A673 (cell line): Measurements from ENCODE around the gene ZBTB16. TPM values are rescaled to one million over a fixed set of nuclear protein-coding genes. Genes with fewer than 3 reads are reported as not detected.

ENCODE experiments used
- BruUV-seq: library from RNA; stranded (reverse); fragments of 400-500 nt; replicated peaks from 2 replicates; lab custom pipeline; 2021; lab: Mats Ljungman, UMichigan
- CTCF ChIA-PET: fragments of 300-600 bp; sonication (Branson Sonifier 250); formaldehyde crosslinking; loops from one replicate; lab custom pipeline; 2022; ENCODE audit warnings: antibody characterized with exemption; lab: Charles Lee
- POLR2A ChIA-PET: fragments of 300-600 bp; sonication (Branson Sonifier 250); formaldehyde crosslinking; loops from one replicate; lab custom pipeline; 2022; ENCODE audit warnings: antibody characterized with exemption; ENCODE audit not compliant: low non-redundant PET; lab: Charles Lee
- DNase-seq: peaks from one replicate; pipeline ENCODE4 v3.0.0-alpha.2; 2015; ENCODE audit warnings: low spot score
- H3K27ac ChIP-seq: fragments of 200-600 bp; sonication (generic); 2 replicates; pipeline ENCODE4 v1.5.1; 2016; ENCODE audit warnings: mixed run types, low read depth, mild to moderate bottlenecking, mixed read lengths, antibody characterized with exemption, low read length; ENCODE audit not compliant: poor library complexity, severe bottlenecking
- H3K27me3 ChIP-seq: fragments of 200-600 bp; sonication (generic); replicated peaks from 2 replicates; pipeline ENCODE4 v1.6.1; 2017; ENCODE audit warnings: mixed run types, low read depth, mild to moderate bottlenecking, mixed read lengths, antibody characterized with exemption, low read length; ENCODE audit not compliant: insufficient read depth, poor library complexity
- H3K36me3 ChIP-seq: fragments of 200-600 bp; sonication (generic); 2 replicates; pipeline ENCODE4 v1.6.1; 2016; ENCODE audit warnings: mixed run types, mild to moderate bottlenecking, mixed read lengths, antibody characterized with exemption, low read length; ENCODE audit not compliant: insufficient read depth, poor library complexity, severe bottlenecking
- H3K4me1 ChIP-seq: fragments of 200-600 bp; sonication (generic); 2 replicates; pipeline ENCODE4 v1.6.1; 2017; ENCODE audit warnings: mixed run types, mild to moderate bottlenecking, mixed read lengths, antibody characterized with exemption, low read length; ENCODE audit not compliant: insufficient read depth, poor library complexity, severe bottlenecking
- H3K4me3 ChIP-seq: fragments of 200-600 bp; sonication (generic); 2 replicates; pipeline ENCODE4 v1.5.1; 2016; ENCODE audit warnings: low read depth, mixed run types, mild to moderate bottlenecking, mixed read lengths, low read length; ENCODE audit not compliant: poor library complexity, severe bottlenecking
- H3K9me3 ChIP-seq: fragments of 200-600 bp; sonication (generic); 2 replicates; pipeline ENCODE4 v1.6.1; 2016; ENCODE audit warnings: mixed run types, low read depth, mild to moderate bottlenecking, mixed read lengths, antibody characterized with exemption, low read length; ENCODE audit not compliant: poor library complexity, severe bottlenecking
- CTCF ChIP-seq: fragments of 300-800, 200-600 bp; sonication (generic); conservative IDR thresholded peaks from 2 replicates; pipeline ENCODE4 v1.5.1; 2017; ENCODE audit warnings: low read depth, mild to moderate bottlenecking, antibody characterized with exemption, low read length, moderate library complexity, mixed read lengths
- EZH2 ChIP-seq: fragments of 200-600 bp; sonication (generic); IDR thresholded peaks from 2 replicates; pipeline ENCODE4 v1.6.1; 2017; ENCODE audit warnings: borderline replicate concordance, low read depth, mild to moderate bottlenecking, mixed read lengths, antibody characterized with exemption, low read length; ENCODE audit not compliant: poor library complexity, severe bottlenecking
- intact Hi-C: fragments of 100-400 bp; cut with micrococcal nuclease; formaldehyde crosslinking; loops from one replicate; pipeline ENCODE4 v1.10.0; 2022; ENCODE audit not compliant: unreplicated experiment
- total RNA-seq: library from RNA; stranded (reverse); gene quantifications from 2 replicates; pipeline ENCODE4 v1.2.3, GENCODE V29; 2021

ZBTB16 gene
- total RNA-seq, 1 experiment from 2014 or later, result 12.0 TPM

DNA sequence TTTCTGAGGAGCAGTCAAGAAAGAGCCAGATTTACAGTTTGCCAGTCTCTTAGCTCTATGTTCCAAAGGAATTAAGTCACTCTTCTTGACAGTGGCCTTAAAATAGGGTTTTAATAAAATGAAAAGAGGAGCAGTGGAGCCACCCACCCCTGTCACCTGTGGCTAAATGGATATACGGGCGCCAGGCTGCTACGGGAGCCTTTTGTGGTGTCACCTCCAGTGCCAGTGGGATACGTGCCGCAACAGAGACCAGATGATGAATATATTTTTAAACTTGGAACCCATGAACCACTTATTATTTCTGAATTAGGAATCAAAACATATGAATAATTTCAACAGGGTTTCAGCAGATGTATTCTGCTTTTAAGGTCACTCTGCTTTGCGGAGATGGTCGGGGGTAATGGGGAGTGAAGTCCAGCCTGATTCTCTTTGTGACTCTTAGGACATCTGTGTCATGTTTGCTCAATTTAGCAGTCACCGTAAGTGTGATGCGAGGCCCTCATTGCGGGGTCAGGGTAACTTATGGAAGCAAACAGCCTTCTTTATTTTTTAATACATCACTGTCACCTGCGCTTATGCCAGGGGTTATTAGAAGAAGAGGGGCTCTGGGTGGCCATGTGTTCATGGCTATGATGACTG is 64.3 kb downstream of the ZBTB16 start:
- ChIA-PET POLR2A (no interaction called here), CTCF (no interaction called here)
- TF ChIP-seq EZH2 (no peak), CTCF (no peak)
- no TSS peak for BruUV-seq
- no peak for DNase-seq
- no peaks in the 10 kb centered on the region for H3K36me3 ChIP-seq
- no peaks in the 10 kb centered on the region for H3K9me3 ChIP-seq
- H3K4me1 ChIP-seq, result peaks cover 9% of the 10 kb centered on the region
- no peaks in the 10 kb centered on the region for H3K27me3 ChIP-seq
- no peak overlapping the region for H3K27ac ChIP-seq
- intact Hi-C loops, result no loop called here
- H3K4me3 ChIP-seq, result no peak overlapping the region

DNA sequence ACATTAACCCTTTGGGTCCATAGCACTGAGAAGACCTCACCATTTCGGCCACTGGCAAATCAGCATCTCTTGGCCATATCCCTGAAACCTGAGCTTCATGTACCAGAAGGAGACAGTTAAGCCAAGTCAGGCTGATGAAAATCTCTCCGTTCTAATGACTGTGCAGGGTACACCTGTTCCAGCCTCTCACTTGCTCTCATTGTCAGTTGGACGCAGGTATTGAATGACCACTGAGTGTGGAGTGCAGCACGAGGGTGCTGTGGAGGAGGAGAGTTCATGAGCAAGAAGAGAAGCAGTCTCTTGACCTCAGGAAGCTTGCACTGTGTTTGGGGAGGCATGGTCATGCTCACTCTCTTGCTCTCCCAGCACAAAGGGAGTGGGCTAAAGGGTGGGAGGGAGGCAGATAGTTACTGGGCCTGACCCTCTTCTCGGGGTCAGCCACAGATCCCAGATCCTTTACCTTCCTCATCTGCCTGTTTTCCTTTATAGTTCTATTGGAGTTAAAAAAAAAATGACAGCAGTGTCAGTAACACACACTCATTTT is 65.2 kb downstream of the ZBTB16 start:
- intact Hi-C loops, result no loop called here
- POLR2A ChIA-PET, result no interaction called here
- H3K27ac ChIP-seq, result no peak overlapping the region
- CTCF ChIA-PET, result no interaction called here
- TF ChIP-seq CTCF, result no peak
- no peak for TF ChIP-seq EZH2
- no peaks in the 10 kb centered on the region for H3K27me3 ChIP-seq
- no peak overlapping the region for H3K4me3 ChIP-seq
- H3K36me3 ChIP-seq, result no peaks in the 10 kb centered on the region
- H3K4me1 ChIP-seq, result peaks cover 17% of the 10 kb centered on the region
- DNase-seq, result no peak
- H3K9me3 ChIP-seq, result no peaks in the 10 kb centered on the region
- BruUV-seq, result no TSS peak

- Histone ChIP-seq H3K4me1 (peaks cover 26% of the 10 kb centered on the region), H3K36me3 (no peaks in the 10 kb centered on the region), H3K27ac (no peak overlapping the region), H3K27me3 (no peaks in the 10 kb centered on the region), H3K4me3 (no peak overlapping the region), H3K9me3 (no peaks in the 10 kb centered on the region)
- no peak for DNase-seq
- intact Hi-C loops, result no loop called here
- TF ChIP-seq EZH2 (no peak), CTCF (no peak)
- BruUV-seq, result no TSS peak
- CTCF ChIA-PET, result no interaction called here
- POLR2A ChIA-PET, result no interaction called here
Observed at GRCh38 chr11:114125531-114125930, 66.0 kb downstream of the ZBTB16 start.
